Stimulated activated naive CD8-positive, alpha-beta T cell treated with anti-CD3 and anti-CD28 coated beads, Interleukin-15, Interleukin-2, amounts not matched to agents 100 ng/mL and 50 ng/mL, for 24 hours (primary cell): ENCODE data around the gene SLC44A1.
"Not testable (repeated sequence)": the region's sequence is repeated elsewhere in the genome, so short reads cannot be mapped to it uniquely, and the experiment has no call there.

Experiments used
- H3K27ac Mint-ChIP-seq: one replicate; pipeline ENCODE4 v1.8.0; 2021; ENCODE audit warnings: mild to moderate bottlenecking, mixed read lengths
- H3K27me3 Mint-ChIP-seq: one replicate; pipeline ENCODE4 v1.8.0; 2021; ENCODE audit warnings: mixed read lengths
- H3K36me3 Mint-ChIP-seq: one replicate; pipeline ENCODE4 v1.8.0; 2021; ENCODE audit warnings: low read depth, mixed read lengths
- H3K4me1 Mint-ChIP-seq: one replicate; pipeline ENCODE4 v1.8.0; 2021; ENCODE audit warnings: low read depth, mixed read lengths
- H3K4me3 Mint-ChIP-seq: one replicate; pipeline ENCODE4 v1.8.0; 2021; ENCODE audit warnings: mild to moderate bottlenecking, mixed read lengths
- H3K9me3 Mint-ChIP-seq: one replicate; pipeline ENCODE4 v1.8.0; 2021; ENCODE audit warnings: mixed read lengths

Gene SLC44A1

DNA sequence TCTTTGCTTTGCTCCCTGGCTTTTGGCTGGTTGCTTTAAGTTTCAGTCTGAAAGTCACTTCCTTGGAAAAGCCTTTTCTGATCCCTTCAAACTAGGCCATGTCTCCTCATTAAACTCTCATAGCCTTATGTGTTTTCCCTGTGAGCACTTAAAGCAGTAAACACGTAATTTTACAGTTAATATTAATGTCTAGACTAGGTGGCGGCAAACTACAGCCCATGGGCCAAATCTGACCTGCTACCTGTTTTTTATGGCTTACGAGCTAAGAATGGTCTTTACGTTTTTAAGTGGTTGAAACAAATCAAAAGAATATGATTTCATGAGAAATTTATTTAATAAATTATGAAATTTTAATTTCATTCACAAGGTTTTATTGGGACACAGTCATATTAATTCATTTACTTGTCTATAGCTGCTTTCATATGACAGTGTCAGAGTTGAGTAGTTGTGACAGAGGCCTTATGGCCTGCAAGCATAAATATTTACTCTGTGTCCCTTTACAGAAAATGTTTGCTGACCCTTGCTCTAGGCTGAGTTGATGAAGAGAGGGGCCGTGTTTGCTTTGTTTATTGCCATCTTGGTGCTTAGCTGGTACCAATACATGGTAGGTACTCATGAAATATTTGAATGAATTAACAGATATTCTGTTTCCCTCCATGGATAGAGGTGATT lies 7.4 kb downstream of the SLC44A1 start:
- no peak overlapping the region for H3K4me3 Mint-ChIP-seq
- no peak overlapping the region for H3K27ac Mint-ChIP-seq
- peaks cover 6% of the 10 kb centered on the region for H3K27me3 Mint-ChIP-seq
- no peaks in the 10 kb centered on the region for H3K9me3 Mint-ChIP-seq
- H3K36me3 Mint-ChIP-seq = no peaks in the 10 kb centered on the region
- H3K4me1 Mint-ChIP-seq = peaks cover 3% of the 10 kb centered on the region

DNA sequence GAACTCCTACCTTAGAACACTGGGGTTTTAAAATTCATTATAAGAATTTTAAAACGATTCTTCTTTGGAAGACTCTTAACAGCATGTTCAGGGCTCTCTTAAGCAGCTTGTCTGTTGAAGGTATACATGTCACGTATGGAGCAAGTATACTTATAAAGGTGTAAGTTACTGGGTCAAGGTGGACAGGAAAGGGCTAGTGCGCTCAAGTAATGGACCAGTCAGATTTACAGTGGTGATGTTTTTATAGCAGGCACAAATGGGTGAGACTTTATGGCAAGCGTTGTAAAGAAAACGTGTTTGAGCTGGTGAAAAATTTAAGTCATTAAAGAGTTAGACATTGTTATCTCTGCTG lies 7.9 kb downstream of the SLC44A1 start:
- Mint-ChIP-seq H3K27ac (no peak overlapping the region), H3K9me3 (no peaks in the 10 kb centered on the region), H3K36me3 (no peaks in the 10 kb centered on the region), H3K27me3 (peaks cover 1% of the 10 kb centered on the region), H3K4me1 (peaks cover 5% of the 10 kb centered on the region), H3K4me3 (no peak overlapping the region)

DNA sequence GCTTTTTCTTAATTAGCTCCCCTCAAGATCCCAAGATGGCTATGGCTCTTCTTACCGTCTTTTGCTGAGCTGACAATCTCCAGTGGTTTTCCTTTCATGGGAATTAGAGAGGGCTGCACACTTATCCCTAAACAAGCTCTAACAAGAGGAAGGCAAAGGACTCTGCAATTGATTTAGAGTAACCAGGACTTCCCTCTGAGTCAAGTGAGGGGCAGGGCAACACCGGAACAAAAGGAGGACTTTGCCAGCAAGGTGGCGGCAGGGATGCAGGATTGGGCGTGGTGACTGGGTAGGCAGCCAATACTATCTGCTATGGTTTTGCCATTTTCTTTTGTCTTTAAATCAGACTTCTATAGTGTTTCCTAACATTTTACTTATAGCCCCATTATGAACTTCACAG lies 9.8 kb downstream of the SLC44A1 start:
- Mint-ChIP-seq H3K4me1 (peaks cover 14% of the 10 kb centered on the region), H3K27me3 (no peaks in the 10 kb centered on the region), H3K9me3 (no peaks in the 10 kb centered on the region), H3K27ac (no peak overlapping the region), H3K36me3 (no peaks in the 10 kb centered on the region), H3K4me3 (no peak overlapping the region)

DNA sequence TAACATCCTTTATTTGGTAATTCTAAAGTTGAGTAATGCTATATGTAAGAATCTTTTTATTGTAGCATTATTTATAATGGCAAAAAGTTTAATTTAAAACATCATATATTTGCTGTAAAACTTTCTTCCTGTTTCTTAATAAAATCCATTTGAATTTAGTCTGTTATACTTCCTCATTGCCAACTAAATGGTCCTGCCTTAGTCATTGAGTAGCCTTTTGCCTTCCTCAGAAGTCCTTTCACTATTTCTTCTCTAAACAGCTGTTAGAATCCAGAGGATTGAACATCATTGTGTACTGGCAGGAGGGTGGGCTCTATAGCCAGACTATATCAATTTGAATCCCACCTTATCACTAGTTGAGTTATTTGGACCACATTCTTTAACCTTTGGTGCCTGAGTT lies 11.0 kb downstream of the SLC44A1 start:
- Mint-ChIP-seq H3K27me3 (no peaks in the 10 kb centered on the region), H3K36me3 (no peaks in the 10 kb centered on the region), H3K4me1 (peaks cover 26% of the 10 kb centered on the region), H3K27ac (no peak overlapping the region), H3K4me3 (no peak overlapping the region), H3K9me3 (no peaks in the 10 kb centered on the region)

DNA sequence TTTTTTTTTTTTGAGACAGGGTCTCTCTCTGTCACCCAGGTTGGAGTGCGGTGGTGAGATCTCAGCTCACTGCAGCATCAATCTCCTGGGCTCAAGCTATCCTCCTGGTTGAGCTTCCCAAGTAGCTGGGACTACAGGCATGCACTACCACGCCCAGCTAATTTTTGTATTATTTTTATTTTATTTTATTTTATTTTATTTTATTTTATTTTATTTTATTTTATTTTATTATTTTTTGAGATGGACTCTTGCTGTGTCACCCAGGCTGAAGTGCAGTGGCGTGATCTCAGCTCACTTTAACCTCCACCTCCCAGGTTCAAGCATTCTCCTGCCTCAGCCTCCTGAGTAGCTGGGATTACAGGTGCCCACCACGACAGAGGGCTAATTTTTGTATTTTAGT lies 12.1 kb downstream of the SLC44A1 start:
- not testable (repeated sequence) for H3K9me3 Mint-ChIP-seq, H3K36me3 Mint-ChIP-seq, H3K27me3 Mint-ChIP-seq, H3K4me3 Mint-ChIP-seq, H3K27ac Mint-ChIP-seq
- H3K4me1 Mint-ChIP-seq = peaks cover 26% of the 10 kb centered on the region

DNA sequence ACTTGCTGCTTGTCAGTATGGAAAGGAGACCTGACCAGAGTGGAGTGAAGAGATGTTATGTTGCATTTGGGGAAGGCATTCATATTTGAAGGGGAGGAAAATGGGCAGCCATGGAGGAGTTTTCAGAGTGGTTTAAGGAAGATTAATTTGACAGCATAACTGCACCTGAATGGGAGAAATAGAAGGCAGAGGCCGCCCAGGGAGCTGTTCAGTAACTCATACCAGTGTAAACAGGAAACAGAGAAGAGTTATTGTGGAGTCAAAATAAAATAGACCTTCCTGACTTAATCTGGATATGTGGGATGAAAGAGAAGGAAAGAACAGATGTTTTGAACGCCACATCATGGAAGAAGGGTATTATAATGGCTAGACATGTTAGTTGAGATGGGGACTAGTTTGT lies 13.4 kb downstream of the SLC44A1 start:
- Mint-ChIP-seq H3K4me1 (peaks cover 26% of the 10 kb centered on the region), H3K36me3 (no peaks in the 10 kb centered on the region), H3K27me3 (no peaks in the 10 kb centered on the region), H3K9me3 (no peaks in the 10 kb centered on the region), H3K4me3 (no peak overlapping the region), H3K27ac (no peak overlapping the region)

DNA sequence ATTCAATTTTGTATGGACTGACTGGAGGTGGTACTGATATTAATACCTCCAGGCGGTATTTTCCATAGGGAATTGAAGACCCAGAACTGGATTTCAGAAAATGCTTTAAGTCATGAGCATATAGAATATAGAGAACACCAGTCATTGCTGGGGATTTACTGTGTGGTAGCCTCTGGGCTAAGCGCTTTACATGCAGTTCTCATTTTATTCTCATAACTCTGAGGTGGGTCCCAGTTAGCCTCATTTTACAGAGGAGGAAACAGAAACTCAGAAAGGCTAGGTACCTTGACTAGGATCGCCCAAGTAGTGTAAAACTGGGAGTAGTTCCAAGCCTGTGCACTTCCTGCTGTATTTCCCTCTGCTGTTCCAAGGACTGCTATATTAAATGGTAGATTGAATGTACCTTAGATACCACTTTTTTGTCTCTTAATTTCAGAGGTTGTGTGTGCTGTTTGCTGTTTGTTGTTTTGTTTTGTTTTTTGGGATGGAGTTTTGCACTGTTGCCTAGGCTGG lies 13.8 kb downstream of the SLC44A1 start:
- Mint-ChIP-seq H3K27ac (no peak overlapping the region), H3K4me3 (no peak overlapping the region), H3K4me1 (peaks cover 26% of the 10 kb centered on the region), H3K36me3 (no peaks in the 10 kb centered on the region), H3K27me3 (no peaks in the 10 kb centered on the region), H3K9me3 (no peaks in the 10 kb centered on the region)

DNA sequence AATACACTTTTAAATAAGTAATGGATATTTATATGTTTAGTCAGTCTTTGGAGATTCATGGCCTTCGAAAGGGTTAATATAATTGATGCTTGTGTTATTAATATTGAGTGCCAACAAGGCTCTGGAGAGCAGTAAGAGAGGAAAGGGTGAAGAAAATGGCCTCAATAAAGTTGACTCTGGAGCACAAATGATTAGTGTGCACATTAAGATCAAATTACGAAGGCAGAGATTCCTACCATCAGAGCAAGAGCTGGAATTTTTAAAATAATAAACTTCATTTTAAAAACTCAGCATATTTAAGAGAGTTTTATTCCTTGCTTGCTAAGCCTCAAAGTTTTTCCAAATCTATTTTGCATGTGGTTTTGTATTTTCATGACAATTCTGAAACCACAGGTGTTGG lies 14.8 kb downstream of the SLC44A1 start:
- peaks cover 32% of the 10 kb centered on the region for H3K4me1 Mint-ChIP-seq
- no peak overlapping the region for H3K4me3 Mint-ChIP-seq
- H3K36me3 Mint-ChIP-seq = no peaks in the 10 kb centered on the region
- no peaks in the 10 kb centered on the region for H3K9me3 Mint-ChIP-seq
- H3K27me3 Mint-ChIP-seq = no peaks in the 10 kb centered on the region
- no peak overlapping the region for H3K27ac Mint-ChIP-seq

DNA sequence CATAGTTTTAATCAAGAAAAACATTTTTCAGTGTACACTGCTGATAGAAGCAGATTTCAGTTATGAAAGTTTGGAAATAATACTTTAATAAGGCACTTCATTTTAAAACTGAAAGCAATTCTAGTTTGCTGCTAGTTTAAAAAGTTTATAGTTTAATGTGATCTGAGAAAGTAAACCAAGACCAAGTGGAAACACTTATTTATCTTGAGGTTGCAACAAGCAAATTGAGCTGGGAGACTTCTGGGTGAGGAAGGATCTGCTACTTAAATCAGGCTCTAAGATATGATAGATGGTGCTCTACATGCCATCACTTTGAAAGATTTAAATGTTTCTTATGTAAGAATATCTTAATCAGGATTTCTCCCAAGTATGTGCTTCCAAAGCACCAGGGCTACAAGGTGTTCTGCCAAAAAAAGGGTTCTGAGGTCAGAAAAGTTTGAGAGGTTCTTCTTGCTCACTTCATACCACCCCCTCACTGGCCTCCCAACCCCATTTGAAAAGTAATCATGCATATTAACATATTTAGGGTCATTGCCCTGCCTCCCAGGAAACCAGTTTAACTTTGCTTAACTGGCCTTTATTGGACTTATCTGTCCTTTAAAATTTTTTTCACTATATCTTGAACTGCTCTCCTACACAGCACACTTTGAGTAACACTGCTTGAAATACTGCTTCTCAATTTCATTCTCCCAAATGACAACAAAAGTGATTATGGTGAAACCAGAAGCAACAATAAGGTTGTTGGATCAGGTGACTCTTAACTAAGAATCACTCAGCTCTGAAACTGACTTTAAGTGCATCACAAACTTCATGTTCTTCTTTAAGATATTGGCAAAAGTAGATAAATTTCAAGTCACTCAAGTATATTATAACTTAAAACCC lies 15.5 kb downstream of the SLC44A1 start:
- Mint-ChIP-seq H3K9me3 (no peaks in the 10 kb centered on the region), H3K27me3 (no peaks in the 10 kb centered on the region), H3K36me3 (no peaks in the 10 kb centered on the region), H3K4me1 (peaks cover 36% of the 10 kb centered on the region), H3K4me3 (no peak overlapping the region), H3K27ac (no peak overlapping the region)

DNA sequence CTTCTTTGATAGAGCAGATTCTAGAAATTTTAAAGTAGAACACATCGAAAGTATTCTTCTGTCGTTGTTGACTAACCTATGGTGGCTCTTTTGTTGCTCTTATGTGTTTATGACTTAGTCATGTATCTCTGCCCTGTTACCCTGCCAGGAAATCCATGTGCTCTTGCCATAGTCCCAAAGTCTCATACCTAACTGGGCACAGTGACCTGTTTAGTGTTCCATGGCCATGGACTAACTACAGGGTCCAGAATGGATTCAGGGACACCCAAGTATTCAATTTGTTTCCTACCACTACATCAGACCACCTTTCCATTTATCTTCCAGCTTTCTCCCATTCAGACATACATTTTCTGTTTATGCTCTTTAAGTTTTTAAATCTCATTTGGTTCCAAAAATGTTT lies 18.0 kb downstream of the SLC44A1 start:
- Mint-ChIP-seq H3K4me1 (peaks cover 30% of the 10 kb centered on the region), H3K4me3 (no peak overlapping the region), H3K36me3 (no peaks in the 10 kb centered on the region), H3K27me3 (no peaks in the 10 kb centered on the region), H3K9me3 (peaks cover 4% of the 10 kb centered on the region), H3K27ac (no peak overlapping the region)

DNA sequence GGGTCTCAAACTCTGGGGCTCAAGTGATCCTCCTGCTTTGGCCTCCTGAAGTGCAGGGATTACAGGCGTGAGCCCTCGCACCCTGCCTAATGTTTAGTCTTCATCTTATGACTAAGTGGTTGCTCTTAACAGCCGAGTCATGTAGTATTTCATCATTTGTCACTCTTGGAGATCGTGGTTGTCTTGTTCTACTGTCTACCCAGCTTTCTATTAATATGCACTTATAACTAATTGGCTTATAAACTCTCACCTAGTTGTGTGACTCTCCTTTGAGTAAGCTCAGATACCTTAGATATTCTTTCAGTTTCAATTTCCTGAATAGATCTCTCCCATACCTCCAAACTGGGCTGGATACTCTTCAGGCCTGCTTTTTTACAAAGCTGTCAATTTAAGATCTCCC lies 19.9 kb downstream of the SLC44A1 start:
- no peak overlapping the region for H3K27ac Mint-ChIP-seq
- peaks cover 4% of the 10 kb centered on the region for H3K9me3 Mint-ChIP-seq
- no peaks in the 10 kb centered on the region for H3K27me3 Mint-ChIP-seq
- peaks cover 20% of the 10 kb centered on the region for H3K4me1 Mint-ChIP-seq
- H3K36me3 Mint-ChIP-seq = no peaks in the 10 kb centered on the region
- H3K4me3 Mint-ChIP-seq = no peak overlapping the region

DNA sequence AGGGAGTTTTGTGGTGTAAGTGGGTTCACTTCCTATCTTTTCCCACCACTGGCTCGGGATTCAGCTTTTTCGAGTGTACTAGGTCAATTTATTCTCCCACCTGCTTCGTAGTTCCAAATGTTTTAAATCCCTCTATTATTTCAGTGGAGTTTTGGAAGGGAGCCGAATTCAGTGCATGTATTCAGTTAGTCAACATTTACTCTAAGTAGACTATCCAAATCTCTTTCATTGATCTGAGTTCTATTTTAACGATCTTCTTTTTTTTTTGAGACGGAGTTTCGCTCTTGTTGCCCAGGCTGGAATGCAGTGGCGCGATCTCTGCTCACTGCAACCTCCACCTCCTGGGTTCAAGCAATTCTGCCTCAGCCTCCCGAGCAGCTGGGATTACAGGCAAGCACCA lies 23.8 kb downstream of the SLC44A1 start:
- not testable (repeated sequence) for H3K4me3 Mint-ChIP-seq, H3K27me3 Mint-ChIP-seq, H3K9me3 Mint-ChIP-seq, H3K36me3 Mint-ChIP-seq, H3K27ac Mint-ChIP-seq
- peaks cover 10% of the 10 kb centered on the region for H3K4me1 Mint-ChIP-seq

DNA sequence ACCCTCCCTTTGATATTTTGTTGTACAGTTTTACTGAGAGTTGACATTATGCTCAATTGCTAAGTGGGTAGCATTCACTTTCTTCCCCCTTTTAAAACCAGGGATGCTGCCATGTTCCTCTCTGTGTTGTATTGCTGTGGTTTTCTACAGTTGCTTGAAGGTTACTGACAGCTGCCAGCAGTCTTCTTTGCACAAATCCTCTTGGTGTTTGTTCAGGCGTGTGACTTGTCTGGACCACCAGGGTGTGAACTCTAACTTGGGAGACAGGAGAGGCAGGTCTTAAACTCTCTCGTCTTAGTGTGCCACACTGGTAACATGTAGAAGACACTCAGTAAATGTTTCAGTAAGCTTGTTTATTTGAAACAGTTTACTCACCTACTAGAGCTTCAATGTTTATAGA lies 25.1 kb downstream of the SLC44A1 start:
- Mint-ChIP-seq H3K27me3 (no peaks in the 10 kb centered on the region), H3K27ac (no peak overlapping the region), H3K4me3 (no peak overlapping the region), H3K9me3 (peaks cover 4% of the 10 kb centered on the region), H3K36me3 (no peaks in the 10 kb centered on the region), H3K4me1 (peaks cover 1% of the 10 kb centered on the region)

DNA sequence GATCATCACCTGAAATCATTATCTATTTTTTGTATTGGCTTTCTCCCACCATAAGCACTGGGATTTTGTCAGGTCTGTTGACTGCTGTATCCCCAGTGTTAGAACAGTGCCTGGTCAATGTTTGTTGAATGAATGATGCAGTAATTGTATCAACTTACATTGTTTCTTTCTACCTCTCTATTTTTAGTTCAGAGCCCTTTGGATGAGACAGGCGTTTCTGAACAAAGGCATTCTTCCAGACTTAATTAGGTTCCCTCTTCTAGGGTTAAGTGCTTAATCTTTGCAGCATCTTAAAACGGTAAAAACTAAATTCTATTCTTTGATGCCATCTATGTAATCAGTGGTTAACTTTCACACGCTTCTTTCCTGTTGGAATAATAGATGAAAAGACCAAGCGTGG lies 26.3 kb downstream of the SLC44A1 start:
- Mint-ChIP-seq H3K27me3 (no peaks in the 10 kb centered on the region), H3K4me3 (no peak overlapping the region), H3K36me3 (no peaks in the 10 kb centered on the region), H3K27ac (no peak overlapping the region), H3K4me1 (no peaks in the 10 kb centered on the region), H3K9me3 (peaks cover 4% of the 10 kb centered on the region)

DNA sequence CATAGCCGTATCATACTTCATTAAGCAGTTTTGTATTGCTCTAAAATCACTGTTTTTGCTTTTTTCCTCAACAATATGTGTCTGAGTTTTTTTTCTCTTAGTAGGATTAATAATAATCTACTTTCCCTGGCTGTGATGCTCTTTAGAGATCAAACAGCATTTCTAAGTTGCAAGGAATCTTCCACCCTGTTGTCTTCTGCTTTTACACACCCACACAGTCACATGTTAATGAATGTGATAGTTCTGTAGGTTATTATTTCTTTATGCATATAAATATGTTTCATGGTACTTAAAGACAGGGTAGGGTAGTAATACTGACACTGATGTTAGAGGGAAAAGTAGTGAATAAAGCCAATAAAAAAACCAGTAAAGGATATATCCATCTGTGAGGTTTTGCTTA lies 29.3 kb downstream of the SLC44A1 start:
- H3K27me3 Mint-ChIP-seq = no peaks in the 10 kb centered on the region

More for the DNA sequence above, 29.3 kb downstream of the SLC44A1 start:
- no peak overlapping the region for H3K4me3 Mint-ChIP-seq
- no peaks in the 10 kb centered on the region for H3K36me3 Mint-ChIP-seq
- H3K9me3 Mint-ChIP-seq = no peaks in the 10 kb centered on the region
- no peaks in the 10 kb centered on the region for H3K4me1 Mint-ChIP-seq
- H3K27ac Mint-ChIP-seq = no peak overlapping the region
